GM18511 (cell line): ENCODE measurements around the gene MAGEA6.
"Not testable (repeated sequence)": the region's sequence is repeated elsewhere in the genome, so short reads cannot be mapped to it uniquely, and the experiment has no call there.

Experiments used
- ATAC-seq: cut with Tn5 transposase; IDR thresholded peaks from one replicate; pipeline ENCODE4 v1.9.1; 2021; ENCODE audit warnings: mild to moderate bottlenecking, moderate library complexity; ENCODE audit not compliant: unreplicated experiment

MAGEA6 gene, protein sequence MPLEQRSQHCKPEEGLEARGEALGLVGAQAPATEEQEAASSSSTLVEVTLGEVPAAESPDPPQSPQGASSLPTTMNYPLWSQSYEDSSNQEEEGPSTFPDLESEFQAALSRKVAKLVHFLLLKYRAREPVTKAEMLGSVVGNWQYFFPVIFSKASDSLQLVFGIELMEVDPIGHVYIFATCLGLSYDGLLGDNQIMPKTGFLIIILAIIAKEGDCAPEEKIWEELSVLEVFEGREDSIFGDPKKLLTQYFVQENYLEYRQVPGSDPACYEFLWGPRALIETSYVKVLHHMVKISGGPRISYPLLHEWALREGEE

DNA sequence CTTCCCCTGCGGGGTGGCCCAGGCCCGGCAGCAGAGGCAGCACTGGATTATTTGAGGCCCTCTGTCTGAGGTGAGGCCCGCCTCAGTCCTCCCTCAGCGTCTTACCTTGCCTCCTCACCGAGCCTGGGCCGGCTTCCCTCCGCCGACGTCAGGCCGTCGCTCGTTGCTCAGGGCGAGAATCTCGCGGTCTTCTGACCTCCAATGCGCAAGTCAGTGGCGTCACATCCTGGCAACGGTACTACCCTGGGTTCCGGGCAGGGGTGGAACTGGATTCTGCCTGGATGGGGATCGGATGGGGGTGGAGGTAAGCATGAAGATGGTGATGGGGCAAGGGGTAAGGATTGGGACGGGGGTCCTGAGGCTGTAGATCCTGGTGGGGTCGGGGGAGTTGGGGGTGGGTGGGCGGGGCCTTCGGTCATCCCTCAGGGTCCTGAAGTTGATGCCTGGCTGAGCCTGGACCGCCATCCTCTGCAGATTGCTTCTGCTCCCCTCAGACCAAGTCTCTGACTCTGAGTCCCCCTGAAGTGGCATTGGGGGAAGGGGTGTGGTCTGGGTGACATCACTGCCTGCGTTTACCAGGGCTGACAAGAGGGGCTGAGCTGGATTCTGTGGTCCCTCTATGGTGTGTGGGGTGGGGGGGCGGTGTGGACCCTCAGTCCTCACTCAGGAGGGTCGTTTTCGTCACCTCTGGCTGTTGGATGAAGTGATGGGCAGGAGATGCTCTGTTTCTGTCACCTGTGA is at the start of gene MAGEA6:
MAGEA6 (minus strand) TSS at position 141 of the 741 bp plus-strand sequence. CDS start 2,039 bp downstream, outside the sequence.
- not testable (repeated sequence) for ATAC-seq

DNA sequence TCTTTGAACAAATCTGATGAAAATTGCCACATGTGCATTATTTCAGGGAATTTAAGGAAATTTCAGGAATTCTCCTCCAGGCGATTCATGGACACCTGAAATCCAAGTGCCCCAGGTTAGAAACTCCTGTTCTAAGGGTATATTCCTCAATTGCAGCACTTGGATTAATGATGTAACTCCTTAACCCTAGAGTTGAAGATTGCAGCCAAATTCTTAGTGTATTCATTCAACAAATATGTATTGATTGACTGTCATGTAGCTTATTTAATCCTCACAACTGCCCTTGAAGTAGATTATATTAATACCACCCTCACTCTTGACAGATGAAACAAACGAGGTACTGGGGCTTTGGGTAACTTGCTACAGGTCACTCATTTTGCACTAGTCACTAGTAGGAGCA is 49.8 kb upstream of the MAGEA6 start:
- ATAC-seq = no peak

DNA sequence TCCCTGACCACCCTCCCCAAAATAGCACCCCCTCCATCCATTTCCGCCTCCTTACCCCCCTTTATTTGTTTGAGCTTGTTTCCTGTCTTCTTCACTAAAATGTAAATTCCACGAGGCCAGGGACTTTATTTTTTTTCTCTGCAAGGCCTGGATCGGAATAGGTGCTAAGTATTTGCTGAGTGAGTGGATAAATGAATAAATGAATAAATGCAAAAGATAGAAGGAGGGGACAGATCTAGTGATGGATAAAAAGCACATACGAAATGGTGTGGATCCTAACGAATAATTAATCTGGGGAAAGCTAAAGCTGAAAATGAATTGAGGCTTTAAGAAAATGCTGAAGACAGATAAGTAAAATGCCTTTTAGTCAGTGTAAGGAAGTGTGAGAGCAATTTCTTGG is 48.9 kb upstream of the MAGEA6 start:
- no peak for ATAC-seq

DNA sequence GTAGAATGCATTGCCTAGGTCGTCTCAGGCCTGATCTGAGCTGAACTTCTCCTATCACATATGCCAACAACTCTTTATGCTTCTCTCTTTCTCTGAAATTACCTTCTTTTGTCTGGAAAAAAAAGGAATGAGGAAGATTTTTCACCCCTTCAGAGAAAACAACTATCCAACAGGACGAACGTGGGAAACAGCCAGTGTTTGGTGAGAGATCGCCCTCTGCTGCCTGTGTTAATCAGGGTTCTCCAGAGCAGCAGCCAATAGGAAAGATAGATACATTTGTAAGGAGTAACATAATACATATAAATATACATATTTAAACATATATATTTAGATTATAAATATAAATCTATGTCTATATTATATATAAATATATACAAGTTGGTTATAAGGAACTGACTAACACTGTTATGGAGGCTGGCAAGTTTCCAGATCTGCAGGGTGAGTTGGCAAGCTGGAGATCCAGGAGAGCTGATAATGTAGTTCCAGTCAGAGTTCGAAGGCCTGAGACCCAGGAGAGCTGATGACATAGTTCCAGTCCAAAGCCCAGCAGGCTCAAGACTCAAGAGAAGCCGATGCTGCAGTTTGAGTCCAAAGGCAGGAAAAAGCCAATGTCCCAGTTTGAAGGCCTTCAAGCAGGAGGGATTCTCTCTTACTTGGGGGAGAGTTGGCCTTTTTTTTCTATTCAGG is 47.7 kb upstream of the MAGEA6 start:
- ATAC-seq = no peak

DNA sequence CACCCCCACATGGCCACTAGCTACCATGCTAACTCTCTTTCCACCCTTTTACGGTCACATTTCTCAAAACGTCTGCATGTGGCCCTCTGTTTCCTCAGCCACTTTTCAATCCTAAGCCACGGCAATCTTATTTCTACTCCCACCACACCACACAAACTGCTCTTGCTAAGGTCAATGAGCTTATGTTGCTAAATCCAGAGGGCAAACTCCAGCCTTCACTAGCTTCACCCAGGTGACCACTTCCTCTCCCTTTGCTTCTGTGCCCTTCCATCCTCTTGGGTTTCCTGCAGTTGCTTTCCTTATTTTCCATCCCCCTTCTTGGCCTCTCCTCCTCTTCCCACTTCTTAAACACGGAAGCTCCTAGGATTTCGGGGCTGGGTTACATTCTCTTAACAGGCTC is 44.6 kb upstream of the MAGEA6 start:
- no peak for ATAC-seq

DNA sequence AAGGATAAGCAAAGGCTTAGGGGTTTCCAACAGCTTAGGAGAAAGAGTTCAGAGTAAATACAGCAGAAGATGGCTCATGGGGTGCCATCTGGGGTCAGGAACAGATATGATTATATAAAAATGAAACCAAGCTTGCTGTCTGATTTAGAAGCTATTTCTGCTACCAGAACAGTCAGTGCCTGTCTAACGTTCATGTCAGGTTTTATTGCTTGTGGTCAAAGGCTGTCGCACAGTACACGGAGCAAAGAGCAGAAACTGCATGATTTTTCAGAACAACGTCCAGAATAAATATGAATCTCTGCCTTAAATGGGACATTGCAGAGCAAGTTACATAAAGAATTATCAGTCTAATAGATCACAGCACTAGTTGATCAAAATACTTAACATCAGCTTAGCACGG is 43.7 kb upstream of the MAGEA6 start:
- ATAC-seq = no peak

DNA sequence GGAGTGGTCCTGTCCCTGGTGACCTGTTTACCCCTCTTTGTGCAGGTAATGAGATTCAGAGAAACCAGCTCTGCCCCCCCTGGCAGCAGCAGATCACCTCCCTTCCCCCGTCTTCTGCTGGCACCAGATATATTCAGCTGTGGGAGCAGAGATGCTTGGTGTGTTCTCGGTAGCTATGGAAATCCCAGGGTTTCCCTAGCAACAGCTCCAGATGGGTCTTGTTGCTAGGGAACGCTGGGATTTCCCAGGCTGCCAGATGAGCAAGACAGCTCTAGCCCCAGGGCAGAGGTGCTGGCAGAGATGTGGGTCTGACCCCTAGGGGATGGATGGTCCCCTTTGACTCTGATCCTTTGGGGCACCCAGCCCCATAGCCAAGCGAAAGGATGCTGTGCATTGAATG is 40.9 kb upstream of the MAGEA6 start:
- no peak for ATAC-seq

DNA sequence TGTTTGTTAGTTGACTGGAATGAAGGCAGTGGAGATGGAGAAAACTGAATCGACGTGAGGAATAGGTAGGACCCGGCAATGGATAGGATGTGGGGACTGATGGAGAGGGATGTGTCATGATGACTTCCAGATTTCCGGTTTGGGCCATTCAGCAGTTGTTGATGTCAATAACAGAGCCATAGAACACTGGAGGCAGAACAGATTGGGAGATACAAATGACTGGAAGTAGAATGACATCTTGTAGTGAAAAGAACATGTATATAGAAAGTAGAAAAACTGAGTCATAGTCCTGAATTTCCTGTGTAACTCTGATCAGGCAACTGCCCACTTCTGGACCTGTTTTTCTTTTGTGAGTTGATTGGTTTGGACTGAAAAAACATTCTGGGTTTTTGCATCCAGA is 36.5 kb upstream of the MAGEA6 start:
- no peak for ATAC-seq

DNA sequence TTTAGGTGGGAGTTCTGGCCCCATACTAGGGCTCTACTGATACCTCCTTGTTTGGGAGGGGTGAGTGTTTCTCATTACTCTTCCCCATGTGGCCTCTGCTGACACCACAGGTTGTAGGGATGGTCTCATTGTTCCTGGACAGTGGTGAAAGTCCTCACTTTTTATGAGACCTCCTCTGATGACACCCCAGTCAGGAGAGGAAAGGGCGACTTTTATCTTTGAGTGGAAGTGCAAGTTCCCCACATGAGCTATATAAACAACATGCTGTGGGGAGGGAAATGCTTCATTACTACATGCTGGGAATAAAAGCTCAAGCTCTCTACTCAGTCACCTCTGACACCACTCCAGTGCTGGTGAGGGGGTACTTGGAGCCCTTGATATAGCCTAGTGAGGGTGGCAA is 29.5 kb upstream of the MAGEA6 start:
- ATAC-seq = no peak

DNA sequence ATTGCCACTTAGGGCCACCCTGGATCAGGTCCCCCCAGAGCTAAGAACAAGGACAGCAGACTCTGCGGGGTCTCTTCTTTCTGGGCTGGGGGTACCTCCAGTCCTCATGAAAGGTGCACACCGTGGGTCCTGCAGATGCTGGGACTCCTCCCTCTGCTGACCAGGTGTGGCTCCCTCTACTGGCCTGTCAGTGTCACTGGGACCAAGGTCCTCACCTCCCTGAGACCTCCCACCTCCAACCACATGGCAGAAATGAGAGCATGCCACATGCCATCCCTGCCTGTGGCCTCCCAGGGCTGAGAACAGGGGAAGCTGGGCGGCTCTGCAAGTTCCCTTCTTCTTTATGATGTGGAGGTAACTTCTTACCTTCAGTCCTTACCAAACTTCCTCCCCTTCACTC is 17.6 kb upstream of the MAGEA6 start:
- ATAC-seq = peak; percentile 91

DNA sequence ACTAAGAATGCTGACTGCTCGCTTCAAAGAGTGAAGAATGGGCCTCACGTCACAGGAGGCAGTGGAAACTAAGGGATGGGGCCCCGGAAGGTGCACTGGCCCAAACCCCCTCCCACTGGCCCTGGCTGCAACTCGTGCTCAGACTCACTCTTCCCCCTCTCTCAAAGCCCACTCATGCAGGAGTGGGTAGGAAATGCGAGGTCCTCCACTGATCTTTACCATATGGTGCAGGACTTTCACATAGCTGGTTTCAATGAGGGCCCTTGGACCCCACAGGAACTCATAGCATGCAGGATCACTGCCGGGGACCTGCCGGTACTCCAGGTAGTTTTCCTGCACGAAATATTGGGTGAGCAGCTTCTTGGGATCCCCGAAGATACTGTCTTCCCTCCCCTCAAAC is 2.9 kb downstream of the MAGEA6 start:
- not testable (repeated sequence) for ATAC-seq

DNA sequence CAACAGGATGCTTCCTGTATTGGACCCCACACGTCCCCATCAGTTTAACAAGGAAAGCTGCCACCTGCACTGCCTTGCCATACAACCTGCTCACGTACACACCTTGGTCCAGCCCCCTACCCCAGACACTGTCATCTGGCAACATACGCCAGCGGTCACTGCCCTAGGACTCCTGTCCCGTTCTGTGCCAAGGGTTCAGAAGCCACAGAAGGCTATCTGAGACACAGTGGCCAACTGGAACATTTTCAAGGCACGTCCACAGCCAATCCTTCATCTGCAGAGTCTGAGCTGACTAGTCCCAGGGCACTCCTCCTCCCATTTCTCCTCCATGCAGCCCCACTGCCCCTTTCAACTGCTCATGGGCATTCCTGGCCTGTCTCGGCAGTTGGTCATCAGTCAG is 7.9 kb downstream of the MAGEA6 start:
- not testable (repeated sequence) for ATAC-seq

DNA sequence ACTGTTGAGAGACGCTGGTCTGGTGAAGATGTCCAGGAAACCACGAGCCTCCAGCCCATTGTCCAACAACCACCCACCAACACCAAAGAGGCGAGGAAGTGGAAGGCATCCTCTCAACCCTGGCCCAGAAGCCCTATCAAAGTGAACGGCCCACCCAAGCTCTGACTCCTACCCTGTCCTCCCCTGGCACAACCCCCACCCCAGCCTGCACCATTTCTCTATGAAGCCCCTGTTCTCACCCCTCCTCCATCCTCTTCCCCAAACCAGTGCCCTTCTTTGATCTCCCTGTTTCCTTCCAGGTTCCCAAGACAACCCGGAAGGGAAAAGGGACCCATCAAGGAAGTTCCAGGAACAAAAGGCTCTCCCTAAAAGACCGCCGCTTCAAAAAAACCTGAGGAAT is 9.9 kb downstream of the MAGEA6 start:
- not testable (repeated sequence) for ATAC-seq

DNA sequence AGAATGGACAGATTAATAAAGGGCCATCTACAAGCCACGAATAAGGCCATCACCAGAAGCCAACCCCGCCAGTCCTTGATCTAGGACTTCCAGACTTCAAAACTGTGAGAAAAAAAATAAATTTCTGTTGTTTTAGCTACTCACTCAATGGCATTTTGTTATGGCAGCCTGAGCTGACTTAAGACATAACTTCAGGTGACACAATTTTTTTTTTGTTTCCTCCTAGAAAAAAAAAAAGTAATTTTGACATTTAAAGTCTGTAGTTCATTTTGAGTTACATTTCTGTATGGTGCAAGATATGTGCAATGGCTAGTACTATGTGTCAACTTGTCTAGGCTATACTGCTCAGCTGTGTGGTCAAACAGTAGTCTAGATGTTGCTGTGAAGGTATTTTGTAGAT is 10.6 kb downstream of the MAGEA6 start, which contains the start of gene CSAG3:
CSAG3 (plus strand) TSS at position 301 of the 400 bp plus-strand sequence.
- not testable (repeated sequence) for ATAC-seq

DNA sequence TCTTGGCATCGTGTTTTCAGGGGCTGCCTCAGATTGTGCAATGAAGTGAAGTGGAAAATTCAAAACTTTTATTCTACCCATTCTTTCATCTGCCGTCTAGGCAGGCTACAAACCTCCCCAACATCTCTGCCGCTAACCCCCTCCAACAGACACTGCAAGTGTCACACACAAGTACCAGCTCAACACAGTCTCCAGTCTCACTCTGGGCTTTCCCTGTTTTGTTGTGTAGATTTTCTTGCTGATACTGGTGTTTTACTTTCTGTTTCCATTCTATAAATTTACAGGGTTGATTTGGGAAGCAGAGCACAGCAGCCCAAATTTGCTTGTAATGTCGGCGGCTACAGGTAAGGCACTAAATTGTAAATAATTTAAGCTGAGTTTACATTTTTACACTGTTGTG is 14.6 kb downstream of the MAGEA6 start:
- not testable (repeated sequence) for ATAC-seq

DNA sequence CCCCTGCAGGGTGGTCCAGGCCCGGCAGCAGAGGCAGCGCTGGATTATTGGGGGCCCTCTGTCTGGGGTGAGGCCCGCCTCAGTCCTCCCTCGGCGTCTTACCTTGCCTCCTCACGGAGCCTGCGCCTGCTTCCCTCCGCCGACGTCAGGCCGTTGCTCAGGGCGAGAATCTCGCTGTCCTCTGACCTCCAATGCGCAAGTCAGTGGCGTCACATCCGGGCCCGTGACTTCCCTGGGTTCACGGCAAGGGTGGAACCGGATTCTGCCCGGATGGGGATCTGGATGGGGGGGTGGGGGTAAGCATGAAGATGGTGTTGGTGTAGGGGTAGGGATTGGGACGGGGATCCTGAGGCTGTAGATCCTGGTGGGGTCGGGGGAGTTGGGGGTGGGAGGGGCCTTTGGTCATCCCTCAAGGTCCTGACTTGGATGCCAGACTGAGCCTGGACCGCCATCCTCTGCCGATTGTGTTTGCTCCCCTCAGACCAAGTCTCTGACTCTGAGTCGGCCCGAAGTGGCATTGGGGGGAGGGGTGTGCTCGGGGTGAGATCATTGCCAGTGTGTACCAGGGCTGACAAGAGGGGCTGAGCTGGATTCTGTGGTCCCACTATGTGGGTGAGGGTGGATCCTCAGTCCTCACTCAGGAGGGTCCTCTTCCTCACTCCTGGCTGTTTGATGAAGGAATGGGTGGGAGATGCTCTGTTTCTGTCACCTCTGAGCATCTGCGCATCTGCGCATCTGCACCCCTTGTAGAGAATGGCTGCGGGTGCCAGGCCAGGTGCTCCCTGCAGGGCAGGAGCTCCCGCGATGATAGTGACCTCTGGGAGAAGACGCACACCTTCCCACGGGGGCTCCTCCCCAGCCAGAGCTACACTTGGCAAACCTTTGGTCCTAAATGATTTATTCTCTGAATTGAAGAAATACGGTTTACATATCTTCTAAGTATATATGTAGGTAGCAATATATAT is 15.5 kb downstream of the MAGEA6 start, which contains the start of gene MAGEA2:
MAGEA2 (minus strand) TSS at position 157 of the 965 bp plus-strand sequence. CDS start 2,479 bp downstream, outside the sequence.
- ATAC-seq = not testable (repeated sequence)

DNA sequence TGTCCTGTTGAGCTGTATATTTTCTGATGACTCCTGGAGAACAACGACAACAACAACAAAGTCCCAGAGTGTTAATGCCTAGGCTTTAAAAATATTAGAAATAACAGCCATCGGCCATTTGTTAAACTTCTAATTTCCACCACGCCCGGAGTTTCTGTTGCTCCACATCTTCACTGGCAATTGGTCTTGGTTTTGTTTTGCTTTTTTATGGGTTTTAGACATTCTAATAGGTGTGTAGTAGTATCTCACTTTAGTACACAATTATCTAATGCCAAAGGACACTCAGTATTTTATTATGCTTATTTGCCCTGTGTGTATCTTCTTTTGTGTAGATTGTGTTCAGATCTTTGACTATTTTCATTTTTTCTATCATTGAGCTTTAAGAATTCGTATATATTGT is 30.9 kb downstream of the MAGEA6 start:
- ATAC-seq = no peak

DNA sequence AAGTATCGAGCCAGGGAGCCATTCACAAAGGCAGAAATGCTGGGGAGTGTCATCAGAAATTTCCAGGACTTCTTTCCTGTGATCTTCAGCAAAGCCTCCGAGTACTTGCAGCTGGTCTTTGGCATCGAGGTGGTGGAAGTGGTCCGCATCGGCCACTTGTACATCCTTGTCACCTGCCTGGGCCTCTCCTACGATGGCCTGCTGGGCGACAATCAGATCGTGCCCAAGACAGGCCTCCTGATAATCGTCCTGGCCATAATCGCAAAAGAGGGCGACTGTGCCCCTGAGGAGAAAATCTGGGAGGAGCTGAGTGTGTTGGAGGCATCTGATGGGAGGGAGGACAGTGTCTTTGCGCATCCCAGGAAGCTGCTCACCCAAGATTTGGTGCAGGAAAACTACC is 33.0 kb downstream of the MAGEA6 start:
- ATAC-seq = not testable (repeated sequence)

DNA sequence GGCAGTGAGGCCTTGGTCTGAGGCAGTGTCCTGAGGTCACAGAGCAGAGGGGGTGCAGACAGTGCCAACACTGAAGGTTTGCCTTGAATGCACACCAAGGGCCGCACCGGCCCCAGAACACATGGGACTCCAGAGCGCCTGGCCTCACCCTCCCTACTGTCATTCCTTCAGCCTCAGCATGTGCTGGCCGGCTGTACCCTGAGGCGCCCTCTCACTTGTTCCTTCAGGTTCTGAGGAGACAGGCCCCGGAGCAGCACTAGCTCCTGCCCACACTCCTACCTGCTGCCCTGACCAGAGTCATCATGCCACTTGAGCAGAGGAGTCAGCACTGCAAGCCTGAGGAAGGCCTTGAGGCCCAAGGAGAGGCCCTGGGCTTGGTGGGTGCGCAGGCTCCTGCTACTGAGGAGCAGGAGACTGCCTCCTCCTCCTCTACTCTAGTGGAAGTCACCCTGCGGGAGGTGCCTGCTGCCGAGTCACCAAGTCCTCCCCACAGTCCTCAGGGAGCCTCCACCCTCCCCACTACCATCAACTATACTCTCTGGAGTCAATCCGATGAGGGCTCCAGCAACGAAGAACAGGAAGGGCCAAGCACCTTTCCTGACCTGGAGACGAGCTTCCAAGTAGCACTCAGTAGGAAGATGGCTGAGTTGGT is 33.5 kb downstream of the MAGEA6 start:
- ATAC-seq = no peak

DNA sequence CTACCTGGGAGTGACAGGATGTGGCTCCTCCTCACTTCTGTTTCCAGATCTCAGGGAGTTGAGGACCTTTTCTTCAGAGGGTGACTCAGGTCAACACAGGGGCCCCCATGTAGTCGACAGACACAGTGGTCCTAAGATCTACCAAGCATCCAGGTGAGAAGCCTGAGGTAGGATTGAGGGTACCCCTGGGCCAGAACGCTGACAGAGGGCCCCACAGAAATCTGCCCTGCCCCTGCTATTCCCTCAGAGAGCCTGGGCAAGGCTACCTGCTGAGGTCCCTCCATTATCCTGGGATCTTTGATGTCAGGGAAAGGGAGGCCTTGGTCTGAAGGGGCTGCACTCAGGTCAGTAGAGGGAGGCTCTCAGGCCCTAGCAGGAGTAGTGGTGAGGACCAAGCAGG is 34.4 kb downstream of the MAGEA6 start:
- ATAC-seq = no peak
